ENCODE data around the gene PRKRIP1.
"Not testable (repeated sequence)": the region's sequence is repeated elsewhere in the genome, so short reads cannot be mapped to it uniquely, and the experiment has no call there.

PRKRIP1 gene

DNA sequence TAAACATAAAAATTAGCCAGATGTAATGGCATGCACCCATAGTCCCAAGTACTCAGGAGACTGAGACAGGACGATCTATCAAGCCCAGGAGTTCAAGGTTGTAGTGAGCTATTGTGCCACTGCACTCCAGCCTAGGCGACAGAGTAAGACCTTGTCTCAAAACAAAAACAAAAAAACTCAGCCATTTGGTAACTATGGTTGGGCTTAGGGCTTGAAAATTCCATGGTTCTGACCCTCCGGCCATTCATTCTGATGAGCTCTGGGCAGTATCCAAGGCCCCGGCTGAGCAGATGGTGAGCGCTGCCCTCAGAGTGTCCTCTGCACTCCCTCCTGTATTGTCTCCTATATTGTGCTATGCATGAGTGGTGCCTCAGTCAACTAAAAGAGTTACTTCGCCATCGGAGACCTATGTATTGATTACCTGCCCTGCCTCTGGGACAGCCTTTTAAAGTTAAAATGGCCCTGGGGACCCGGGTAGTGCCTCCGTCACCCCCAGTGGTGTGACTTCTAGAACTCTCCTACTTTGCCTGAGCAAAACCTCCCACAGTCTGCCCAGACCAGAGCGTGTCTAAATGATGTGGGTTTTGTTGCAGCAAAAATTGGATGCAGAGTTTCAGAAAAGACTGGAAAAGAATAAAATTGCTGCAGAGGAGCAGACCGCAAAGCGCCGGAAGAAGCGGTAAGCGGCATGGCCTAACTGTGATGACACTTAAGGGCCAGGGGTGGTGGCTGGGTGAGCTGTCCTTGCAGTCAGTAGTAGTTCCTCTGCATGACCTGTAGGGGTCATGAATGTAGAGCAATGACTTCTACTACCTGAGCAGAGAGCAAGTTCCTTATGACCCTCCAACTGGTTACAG is 8.1 kb downstream of the PRKRIP1 start:
- peak; percentile 62 to 83 (median 78) for DNase-seq

- DNase-seq: not testable (repeated sequence)
These were observed 8.7 kb downstream of the PRKRIP1 start for GRCh38 chr7:102404862-102405188.

GRCh38 chr7:102407910-102408309 is 11.7 kb downstream of the PRKRIP1 start:
- no peak for DNase-seq

DNA sequence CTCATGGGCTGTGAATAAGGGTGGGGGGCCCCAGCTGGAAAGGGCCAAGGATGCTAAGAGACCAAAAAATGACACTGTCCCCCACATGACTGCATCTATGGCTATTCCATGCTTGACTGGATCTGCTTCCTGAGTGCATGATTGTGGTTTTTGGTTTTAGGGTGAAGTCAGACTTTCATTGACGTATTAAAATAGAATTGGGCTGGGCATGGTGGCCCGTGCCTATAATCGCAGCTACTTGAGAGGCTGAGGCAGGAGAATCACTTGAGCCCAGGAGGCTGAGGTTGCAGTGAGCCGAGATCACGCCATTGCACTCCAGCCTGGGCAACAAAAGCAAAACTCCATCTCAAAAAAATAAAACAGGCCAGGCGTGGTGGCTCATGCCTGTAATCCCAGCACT is 12.4 kb downstream of the PRKRIP1 start:
- not testable (repeated sequence) for DNase-seq

GRCh38 chr7:102409340-102409739 is 13.2 kb downstream of the PRKRIP1 start:
- no peak for DNase-seq

- DNase-seq: no peak
These were observed 14.0 kb downstream of the PRKRIP1 start for GRCh38 chr7:102410123-102410522.

- DNase-seq: no peak
These were observed 14.8 kb downstream of the PRKRIP1 start for GRCh38 chr7:102410918-102411317.

- DNase-seq: peak; percentile 65 to 78 (median 71)
These were observed 16.4 kb downstream of the PRKRIP1 start for GRCh38 chr7:102412548-102412947.

- no peak for DNase-seq
These were observed 16.9 kb downstream of the PRKRIP1 start for GRCh38 chr7:102413091-102413490.

GRCh38 chr7:102413611-102414010 is 17.4 kb downstream of the PRKRIP1 start:
- DNase-seq: no peak

DNA sequence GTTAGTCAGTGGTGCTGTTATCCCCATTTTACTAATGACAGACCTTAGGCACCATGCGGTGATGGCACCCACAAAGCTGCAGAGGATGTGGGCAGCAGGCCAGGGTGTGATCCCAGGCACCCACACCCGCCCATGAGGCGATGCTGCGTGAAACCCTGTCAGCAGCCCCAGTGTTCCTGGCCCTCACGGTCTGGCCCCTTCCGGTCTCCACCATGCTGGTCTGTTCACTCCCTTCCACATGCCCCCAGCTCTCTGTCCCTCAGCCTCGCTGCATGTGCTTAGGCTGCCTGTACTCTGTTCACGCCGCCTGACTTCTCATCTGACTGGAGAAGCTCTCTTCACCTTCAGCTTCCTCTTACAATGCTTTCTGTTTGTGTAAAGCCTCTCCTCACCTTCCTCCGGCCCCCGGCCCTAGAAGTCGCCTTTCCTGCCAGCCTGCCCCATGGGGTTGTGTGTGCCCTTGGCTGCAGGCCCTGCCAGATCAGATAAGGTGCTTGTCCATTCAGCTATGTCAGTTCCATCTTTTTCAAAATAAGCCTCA is 19.6 kb downstream of the PRKRIP1 start:
- peak in 1 of 4 experiments; percentile 7 for DNase-seq

DNA sequence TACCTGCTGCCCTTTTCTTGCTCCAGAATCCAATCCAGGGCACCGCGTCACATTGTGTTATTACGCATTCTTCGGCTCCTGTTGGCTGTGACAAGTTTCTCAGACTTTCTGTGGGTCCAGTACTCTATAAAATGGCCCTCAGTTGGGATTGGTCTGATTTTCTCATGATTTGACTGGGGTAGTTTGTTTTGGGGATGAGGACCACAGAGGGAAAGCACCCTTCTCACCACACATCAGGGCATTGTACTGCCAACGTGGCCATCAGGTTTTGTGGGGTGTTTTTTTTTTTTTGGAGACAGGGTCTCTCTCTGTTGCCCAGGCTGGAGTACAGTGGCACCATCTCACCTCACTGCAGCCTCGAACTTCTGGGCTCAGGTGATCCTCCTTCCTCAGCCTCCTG is 20.2 kb downstream of the PRKRIP1 start:
- no peak for DNase-seq

DNA sequence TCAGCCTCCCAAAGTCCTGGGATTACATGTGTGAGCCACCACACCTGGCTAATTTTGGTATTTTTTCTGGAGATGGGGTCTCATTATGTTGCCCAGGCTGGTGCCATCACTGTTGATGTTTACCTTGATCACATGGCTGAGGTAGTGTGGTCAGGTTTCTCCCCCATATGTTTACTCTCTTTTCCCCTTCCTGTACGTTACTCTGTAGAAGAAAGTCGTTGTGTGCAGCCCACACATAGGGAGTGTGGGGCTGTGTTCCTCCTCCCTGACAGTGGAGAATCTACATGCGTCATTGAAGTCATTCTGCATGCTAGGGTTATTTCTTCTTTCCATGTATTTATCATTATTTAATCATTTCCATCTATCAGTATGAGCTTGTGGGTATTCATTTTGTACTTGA is 20.9 kb downstream of the PRKRIP1 start:
- no peak for DNase-seq

DNA sequence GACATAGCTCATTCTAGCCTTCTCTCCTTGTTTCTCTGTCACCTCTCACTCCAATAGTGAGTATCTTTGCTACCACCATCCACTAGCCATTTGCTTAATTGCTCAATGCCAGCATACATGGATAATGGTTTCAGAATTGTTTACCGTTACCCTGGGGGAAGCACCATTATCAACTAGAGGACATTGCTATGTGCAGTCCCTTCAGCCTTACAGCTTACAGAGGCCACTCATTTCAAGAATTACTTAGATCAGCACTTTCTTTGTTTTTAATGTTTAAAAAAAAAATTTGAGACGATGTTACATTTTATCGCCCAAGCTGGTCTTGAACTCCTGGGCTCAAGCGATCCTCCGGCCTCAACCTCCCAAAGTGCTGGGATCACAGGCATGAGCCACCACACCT is 22.4 kb downstream of the PRKRIP1 start:
- no peak for DNase-seq

DNA sequence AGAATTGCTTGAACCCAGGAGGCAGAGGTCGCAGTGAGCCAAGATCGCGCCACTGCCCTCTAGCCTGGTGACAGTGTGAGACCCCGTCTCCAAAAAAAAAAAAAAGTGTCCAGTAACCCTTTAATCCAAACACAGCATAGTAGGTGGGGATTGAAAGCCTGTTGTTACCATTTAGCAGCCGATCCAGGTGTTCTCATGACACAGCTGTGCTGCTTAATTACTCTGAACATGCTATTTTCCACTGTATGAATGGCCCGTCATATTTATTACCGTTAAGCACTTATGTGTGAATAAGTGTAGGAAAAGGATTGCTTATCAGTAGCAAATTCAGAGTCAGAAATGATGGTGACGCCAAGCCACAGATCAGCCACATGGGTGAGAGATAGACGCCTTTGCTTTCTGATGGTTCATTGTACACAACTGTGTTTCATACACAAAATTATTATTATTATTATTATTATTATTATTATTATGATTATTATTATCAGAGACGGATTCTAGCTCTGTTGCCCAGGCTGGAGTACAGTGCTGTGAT is 25.6 kb downstream of the PRKRIP1 start:
- no peak for DNase-seq

DNA sequence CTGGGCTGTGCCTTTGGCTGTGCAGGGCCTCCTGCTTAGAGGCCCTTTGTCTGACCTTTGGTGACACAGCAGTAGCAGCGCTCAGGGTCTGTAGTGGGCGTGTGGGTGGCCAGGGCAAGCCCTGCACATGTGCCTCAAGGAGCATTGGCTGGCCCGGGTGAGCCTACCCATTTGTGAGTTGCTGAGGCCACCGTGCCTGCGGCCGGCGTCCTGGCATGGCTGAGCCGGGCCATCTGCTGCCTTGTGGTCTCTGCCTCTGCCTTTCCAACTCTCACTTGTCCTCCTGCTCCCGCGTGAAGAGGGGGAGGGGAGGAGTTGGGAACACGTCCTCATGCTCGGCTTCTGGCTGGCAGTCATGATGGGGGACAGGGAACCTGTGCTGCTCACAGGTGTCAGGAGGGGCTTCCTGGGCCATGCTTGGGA is 28.0 kb downstream of the PRKRIP1 start:
- DNase-seq: peak in 1 of 4 experiments; percentile 20

DNA sequence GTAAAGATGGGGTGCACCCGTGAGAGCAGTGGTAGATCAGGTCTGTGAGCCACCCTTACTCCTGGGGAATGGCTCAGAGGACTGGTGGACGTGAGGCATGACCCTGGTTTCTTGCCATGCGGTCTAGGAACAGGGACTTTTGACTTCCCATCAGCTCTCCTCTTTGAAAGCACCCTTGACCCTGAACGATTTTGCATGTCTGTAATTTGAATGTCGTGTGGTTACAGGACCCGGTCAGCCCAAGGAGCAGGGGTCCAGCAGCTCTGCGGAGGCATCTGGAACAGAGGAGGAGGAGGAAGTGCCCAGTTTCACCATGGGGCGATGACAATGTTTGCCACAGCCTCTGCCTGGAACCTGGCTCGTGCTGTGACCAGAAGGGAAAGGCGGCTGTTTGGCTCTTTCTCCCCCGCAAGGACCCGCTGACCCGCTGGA is 28.6 kb downstream of the PRKRIP1 start:
- DNase-seq: peak; percentile 68 to 86 (median 79)

- peak; percentile 90 to 96 (median 96) for DNase-seq
These were observed 29.6 kb downstream of the PRKRIP1 start for GRCh38 chr7:102425639-102426267.

DNA sequence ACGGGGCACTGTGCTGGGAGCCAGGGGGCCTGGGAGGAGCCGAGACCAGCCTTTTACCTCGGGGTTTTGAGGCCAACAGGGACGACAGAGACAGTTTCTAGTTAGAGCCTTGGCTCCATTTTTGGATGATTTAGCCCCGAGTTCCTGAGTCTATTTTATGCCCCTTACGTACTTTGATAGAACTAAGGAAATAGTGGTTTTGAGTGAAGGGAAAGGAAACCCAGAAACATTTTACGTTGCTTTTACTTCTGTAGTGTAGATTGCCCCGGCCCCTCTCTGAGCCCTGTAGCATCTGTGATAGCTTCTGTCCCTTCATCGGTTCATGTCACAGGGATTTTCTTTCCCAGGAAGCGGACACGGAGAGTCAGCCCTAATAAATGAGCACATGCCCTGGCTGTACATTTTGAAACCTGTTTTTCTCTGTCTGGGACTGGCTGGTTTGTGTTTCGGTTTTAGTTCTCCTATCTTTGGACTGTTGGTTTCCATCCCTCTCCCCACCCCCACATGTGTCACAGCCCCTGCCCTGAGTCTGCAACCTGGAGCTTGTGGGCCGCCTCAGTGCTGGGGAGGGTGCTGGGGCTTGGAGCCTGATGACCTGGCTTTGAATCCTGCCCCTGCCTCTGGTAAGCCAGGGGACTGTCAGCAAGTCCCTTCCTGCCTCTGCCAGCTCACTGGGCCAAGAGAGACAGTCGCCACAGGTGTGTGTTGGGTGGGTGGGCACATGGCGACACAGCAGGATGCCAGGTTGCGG is 30.3 kb downstream of the PRKRIP1 start:
- peak; percentile 77 to 87 (median 84) for DNase-seq

GRCh38 chr7:102427019-102427405 is 30.8 kb downstream of the PRKRIP1 start:
- DNase-seq: peak in 2 of 4 experiments; percentile 34 to 41

GRCh38 chr7:102429141-102429899 is 33.2 kb downstream of the PRKRIP1 start:
- no peak for DNase-seq

Data from suppressor macrophage (primary cell).